NB4 (cell line): ENCODE results near the gene DBI.

Experiments used
- DNase-seq: peaks from one replicate; pipeline ENCODE4 v3.0.0; 2010; ENCODE audit warnings: low read depth
- H3K4me3 ChIP-seq: one replicate; pipeline ENCODE4 v1.5.1; 2011; ENCODE audit warnings: mild to moderate bottlenecking, low read depth, low read length, moderate library complexity
- CTCF ChIP-seq: IDR thresholded peaks from one replicate; pipeline ENCODE4 v1.5.1; 2012; ENCODE audit warnings: low read depth, low read length
- MAX ChIP-seq: IDR thresholded peaks from 2 replicates; pipeline ENCODE4 v1.6.1; 2011; ENCODE audit warnings: low read depth, low read length
- MYC ChIP-seq: IDR thresholded peaks from 2 replicates; pipeline ENCODE4 v1.6.1; 2011; ENCODE audit warnings: low read depth, low read length
- POLR2A ChIP-seq: IDR thresholded peaks from 2 replicates; pipeline ENCODE4 v1.6.1; 2011; ENCODE audit warnings: mild to moderate bottlenecking; ENCODE audit not compliant: insufficient read length; ENCODE audit errors: extremely low read depth

The DBI gene

GRCh38 chr2:119416299-119416923, 49.6 kb downstream of the DBI start:
- TF ChIP-seq MYC (no peak), POLR2A (no peak), MAX (no peak), CTCF (no peak)
- no peak overlapping the region for H3K4me3 ChIP-seq
- DNase-seq, result no peak

- TF ChIP-seq CTCF, result no peak
- TF ChIP-seq POLR2A, result no peak
- TF ChIP-seq MYC, result no peak
- DNase-seq, result no peak
- no peak overlapping the region for H3K4me3 ChIP-seq
Measured at GRCh38 chr2:119417908-119418307, 51.1 kb downstream of the DBI start.

- no peak for DNase-seq
- TF ChIP-seq CTCF, result no peak
- no peak for TF ChIP-seq MYC
- no peak for TF ChIP-seq MAX
- no peak for TF ChIP-seq POLR2A
- no peak overlapping the region for H3K4me3 ChIP-seq
Measured at GRCh38 chr2:119419065-119419464, 52.3 kb downstream of the DBI start.

- TF ChIP-seq MYC (no peak), MAX (no peak), POLR2A (no peak), CTCF (no peak)
- DNase-seq, result no peak
- no peak overlapping the region for H3K4me3 ChIP-seq
Measured at GRCh38 chr2:119419803-119420508, 53.2 kb downstream of the DBI start.

GRCh38 chr2:119421304-119421703, 54.5 kb downstream of the DBI start:
- DNase-seq, result no peak
- TF ChIP-seq MYC (no peak), MAX (no peak), CTCF (no peak), POLR2A (no peak)
- H3K4me3 ChIP-seq, result no peak overlapping the region
